HG03457 (cell line): ENCODE data around the gene MMP8.

ENCODE experiments used
- ATAC-seq: cut with Tn5 transposase; IDR thresholded peaks from one replicate; pipeline ENCODE4 v1.9.1; 2021; ENCODE audit warnings: moderate number of reproducible peaks; ENCODE audit not compliant: unreplicated experiment

The MMP8 gene

DNA sequence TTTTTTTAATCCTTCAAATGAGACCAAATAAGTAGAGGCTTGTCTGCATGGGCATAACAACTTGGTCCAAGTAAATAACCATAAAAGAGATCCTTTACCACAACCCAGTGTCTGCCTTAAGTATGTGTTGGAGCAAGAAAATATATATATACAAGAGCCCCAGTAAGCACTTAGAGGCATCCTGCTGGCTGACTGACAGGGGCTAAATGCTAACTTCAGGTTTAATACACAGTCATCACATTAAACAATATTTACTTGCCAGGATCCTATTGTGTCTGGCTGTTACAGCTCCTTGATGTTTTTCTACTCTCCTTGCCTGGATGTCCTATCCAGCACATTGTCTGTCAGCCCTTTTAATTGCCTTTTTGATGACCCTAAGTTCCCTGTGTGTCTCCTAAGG, 62.1 kb downstream of the MMP8 start:
- ATAC-seq = no peak
